H1 (cell line): ENCODE results near the gene SCG5. TPM values are rescaled to one million over a fixed set of nuclear protein-coding genes. Genes with fewer than 3 reads are reported as not detected.

ENCODE experiments used
- EGR1 ChIP-seq: IDR thresholded peaks from 2 replicates; pipeline ENCODE4 v1.6.1; 2011; ENCODE audit warnings: low read depth, low read length, borderline replicate concordance
- POLR2A ChIP-seq, 2 experiments: IDR thresholded peaks; 1 replicate in 1 of 2; 2 replicates in 1 of 2; pipeline ENCODE4 v1.6.1; 2011; ENCODE audit warnings: low read depth in 2 of 2, low read length in 2 of 2, mild to moderate bottlenecking in 2 of 2; ENCODE audit errors: control extremely low read depth in 1 of 2
- SIX5 ChIP-seq: IDR thresholded peaks from 2 replicates; pipeline ENCODE4 v1.6.1; 2011; ENCODE audit warnings: mild to moderate bottlenecking, low read depth, low read length
- TBP ChIP-seq: IDR thresholded peaks from 2 replicates; pipeline ENCODE4 v1.6.1; 2011; ENCODE audit warnings: low read depth, low read length, improper control_type of control experiment
- polyA plus RNA-seq, 7 experiments: library from polyadenylated mRNA; depleted of rRNA in 3 of 7; stranded (reverse) in 5 of 7; unstranded in 2 of 7; fragments of >200 nt in 5 of 7; fragments of 200-250 nt in 2 of 7; gene quantifications; 1 replicate in 5 of 7; 2 replicates in 1 of 7; 4 replicates in 1 of 7; pipeline versions ENCODE4 v1.2.1 to v1.2.3, GENCODE V29; 2011 to 2013; ENCODE audit warnings: missing spikeins in 2 of 7, mixed read lengths in 2 of 7
- total RNA-seq: library from RNA; stranded (reverse); fragmentation: NEBNext Ultra II Directional; extraction: Animal tissue kit (Norgen Biotek cat#: 25700); gene quantifications from 2 replicates; pipeline ENCODE4 v1.2.1, GENCODE V29; 2021

SCG5 gene
- total and polyA plus RNA-seq, 2 of the 8 experiments (the other 6 are each of a cell fraction or from before 2014, with no cell fraction given), result 18.7 to 19.9 TPM

DNA sequence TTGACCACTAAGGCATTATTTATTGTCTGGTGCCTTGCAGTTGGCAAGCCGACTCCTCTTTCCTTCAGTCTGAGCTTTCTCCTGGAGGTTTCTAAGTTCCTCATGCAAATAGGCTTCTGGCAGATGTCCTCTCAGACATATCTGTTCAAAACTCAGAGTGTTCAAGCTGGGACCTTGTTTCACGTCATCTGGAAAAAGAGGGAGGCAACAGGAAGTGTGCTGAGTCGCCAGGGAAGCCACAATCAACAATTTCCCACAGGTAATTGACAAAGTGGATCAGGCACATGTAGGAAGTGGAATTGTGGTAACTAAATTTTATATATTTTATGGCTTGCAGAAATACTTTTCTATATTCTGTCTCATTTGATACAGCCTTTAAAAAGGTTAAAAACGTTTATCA lies 14.6 kb downstream of the SCG5 start (continued):
- no peak for TF ChIP-seq POLR2A (IDR thresholded peaks at IDR 0.05; ENCODE audit: control extremely low read depth in 1 of 2, low read depth in 2 of 2, low read length in 2 of 2)
- no peak for TF ChIP-seq EGR1
- no peak for TF ChIP-seq SIX5
- no peak for TF ChIP-seq TBP
